NCI-H128 (cell line): ENCODE data around the gene ACTMAP.

Source experiments
- DNase-seq: peaks from one replicate; lab custom pipeline; 2025; ENCODE audit not compliant: unreplicated experiment; lab: John Stamatoyannopoulos, UW

Gene ACTMAP

DNA sequence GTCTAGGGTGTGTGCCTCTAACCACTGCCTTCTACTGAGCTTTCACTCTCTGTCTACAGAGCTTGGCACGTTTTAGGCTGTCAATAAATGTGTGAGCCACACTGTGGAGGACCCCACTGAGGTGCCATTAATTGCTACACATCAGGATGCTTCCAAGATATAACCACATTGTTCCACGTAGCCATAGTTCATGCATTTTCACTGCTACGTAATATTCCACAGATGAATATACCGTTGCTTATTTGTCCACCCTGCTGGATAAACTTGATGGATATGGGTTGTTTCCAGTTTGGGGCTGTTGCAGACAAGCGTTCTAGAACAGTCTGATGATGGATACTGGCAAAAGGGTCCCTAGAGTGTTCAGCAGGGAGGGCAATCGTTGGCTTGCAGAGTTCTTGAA lies 48.5 kb downstream of the ACTMAP start:
- DNase-seq: no peak

GRCh38 chr19:40700083-40700482 lies 50.2 kb downstream of the ACTMAP start:
- no peak for DNase-seq

DNA sequence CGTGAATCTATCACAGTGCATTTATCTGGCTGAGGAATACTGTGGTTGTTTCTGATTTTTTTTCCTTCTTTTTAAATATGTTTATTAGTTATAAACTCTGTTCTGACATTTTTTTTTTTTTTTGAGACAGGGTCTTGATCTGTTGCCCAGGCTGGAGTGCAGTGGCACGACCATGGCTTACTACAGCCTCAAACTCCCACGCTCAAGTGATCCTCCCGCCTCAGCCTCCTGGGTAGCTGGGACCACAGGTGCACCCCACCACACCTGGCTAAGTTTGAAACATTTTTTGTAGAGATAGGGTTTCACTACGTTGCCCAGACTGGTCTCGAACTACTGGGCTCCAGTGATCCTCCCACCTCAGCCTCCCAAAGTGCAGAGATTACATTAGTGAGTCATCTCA lies 53.3 kb downstream of the ACTMAP start:
- no peak for DNase-seq

- no peak for DNase-seq
Observed at GRCh38 chr19:40695881-40696280, 54.4 kb downstream of the ACTMAP start.

DNA sequence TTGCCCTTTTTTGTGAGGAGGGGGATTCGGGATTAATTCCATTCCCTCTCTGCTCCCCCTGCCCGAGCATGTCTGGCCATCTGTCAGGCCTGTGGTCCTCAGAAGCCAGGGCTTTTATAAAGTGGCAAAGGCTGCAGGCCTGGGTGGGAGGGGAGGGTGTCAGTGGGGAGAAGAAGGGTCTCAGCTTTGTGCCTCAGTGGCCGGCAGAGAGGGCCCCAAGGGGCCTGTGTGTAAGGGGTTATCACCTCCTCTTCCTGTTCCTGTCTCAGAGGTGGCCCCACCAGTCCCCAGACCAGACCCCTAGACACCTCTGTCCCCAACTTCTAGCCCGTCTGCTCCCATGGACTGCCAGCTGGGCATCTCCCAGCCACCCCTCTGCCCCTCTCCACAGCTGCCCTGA lies 56.4 kb downstream of the ACTMAP start:
- no peak for DNase-seq

DNA sequence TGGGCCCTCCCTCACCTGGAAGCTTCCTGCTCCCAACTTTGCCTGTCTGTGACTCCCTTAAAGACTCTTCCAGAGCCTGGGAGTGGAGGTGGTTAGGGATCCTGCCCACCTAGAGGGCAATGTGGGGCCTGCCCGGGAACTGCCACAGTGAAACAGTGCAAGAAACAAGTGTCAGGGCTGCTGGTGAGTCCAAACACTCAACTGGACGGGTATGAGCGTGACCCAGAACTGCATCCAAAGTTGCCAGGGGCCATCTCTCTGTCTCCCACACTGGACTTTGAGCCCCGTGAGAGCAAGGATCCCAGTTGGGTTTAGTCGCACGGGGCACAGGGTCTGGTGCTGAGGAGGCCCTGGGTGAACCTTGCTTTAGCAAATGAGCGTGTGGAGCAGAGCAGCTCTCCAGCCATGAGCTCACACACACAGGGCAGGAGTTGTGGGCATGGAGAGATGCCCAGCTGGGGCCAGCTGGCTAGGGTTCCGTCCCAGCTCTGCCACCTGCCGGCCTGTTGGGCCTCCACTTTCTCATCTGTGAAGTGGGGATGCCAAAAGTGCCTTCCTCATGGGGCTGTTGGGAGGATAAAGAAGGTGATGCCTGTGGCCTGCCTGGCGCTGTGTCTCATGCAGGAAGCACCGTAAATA lies 57.0 kb downstream of the ACTMAP start:
- DNase-seq: no peak

GRCh38 chr19:40692212-40692551 lies 58.1 kb downstream of the ACTMAP start:
- no peak for DNase-seq

DNA sequence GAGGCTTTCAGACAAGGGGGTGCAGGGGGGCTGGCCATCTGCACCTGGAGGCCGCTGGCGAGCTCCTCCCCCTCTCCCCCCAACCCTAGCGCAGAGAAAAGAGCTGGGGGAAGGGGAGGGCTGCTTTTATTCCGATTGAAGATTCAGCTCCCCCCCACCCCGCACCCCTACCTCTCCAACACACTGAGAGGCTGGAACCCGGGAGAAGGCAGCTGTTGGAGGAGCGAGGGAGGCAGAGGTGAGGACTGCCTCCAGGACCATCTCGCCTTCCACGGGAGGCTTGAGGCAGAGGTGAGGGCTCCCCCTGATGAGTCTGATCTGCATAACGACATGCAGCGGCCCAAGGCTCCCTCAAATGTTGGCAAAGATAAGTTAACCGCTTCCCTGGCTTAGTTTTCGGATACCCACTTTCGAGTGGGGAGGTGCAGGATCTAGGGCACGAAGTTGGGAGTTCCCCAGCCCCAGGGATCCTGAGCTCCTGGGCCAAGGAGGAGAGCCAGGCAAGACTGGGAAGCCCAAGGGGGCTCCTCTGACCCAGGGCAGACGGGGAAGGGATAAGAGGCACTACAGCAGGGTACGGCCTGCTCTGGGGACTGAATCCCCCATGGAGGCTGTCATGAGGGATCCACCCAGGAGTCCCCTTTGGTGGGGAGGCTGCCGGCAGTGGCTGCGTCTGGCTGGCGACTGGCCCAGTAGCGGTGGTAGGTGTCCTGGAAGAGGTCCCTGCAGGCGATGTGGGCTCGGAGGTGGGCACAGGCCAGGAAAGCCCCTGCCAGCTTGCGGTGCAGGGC lies 58.7 kb downstream of the ACTMAP start:
- DNase-seq: no peak
